Neutrophil (primary cell): ENCODE results near the gene MRTFB.

Source experiments
- H3K27ac ChIP-seq: fragments of 200-600 bp; sonication (generic); 2 replicates; pipeline ENCODE4 v1.5.1; 2016; ENCODE audit warnings: mild to moderate bottlenecking, moderate library complexity
- H3K27me3 ChIP-seq: fragments of 200-600 bp; sonication (generic); 2 replicates; pipeline ENCODE4 v1.6.0; 2016; ENCODE audit warnings: mild to moderate bottlenecking
- H3K36me3 ChIP-seq: fragments of 200-600 bp; sonication (generic); 2 replicates; pipeline ENCODE4 v1.5.1; 2017
- H3K4me1 ChIP-seq, 2 experiments: fragments of 200-600 bp in 1 of 2; sonication (generic) in 1 of 2; 1 replicate in 1 of 2; 2 replicates in 1 of 2; pipeline versions ENCODE4 v1.5.1 to v1.6.1; 2013 to 2016; ENCODE audit warnings: low read depth in 1 of 2, low read length in 1 of 2, mild to moderate bottlenecking in 1 of 2, moderate library complexity in 1 of 2; ENCODE audit not compliant: control insufficient read depth in 1 of 2, insufficient read depth in 1 of 2
- H3K4me3 ChIP-seq, 2 experiments: fragments of 200-600 bp in 1 of 2; sonication (generic) in 1 of 2; 1 replicate in 1 of 2; 2 replicates in 1 of 2; pipeline ENCODE4 v1.5.1; 2013 to 2016; ENCODE audit warnings: low read depth in 1 of 2, low read length in 1 of 2, mild to moderate bottlenecking in 1 of 2, moderate library complexity in 1 of 2
- H3K9me3 ChIP-seq: fragments of 200-600 bp; sonication (generic); 2 replicates; pipeline ENCODE4 v1.5.1; 2016
- TF ChIP-seq, protein P1 (sequence below): fragments of 200-600 bp; sonication (generic); IDR thresholded peaks from 2 replicates; pipeline ENCODE4 v1.5.1; 2016; ENCODE audit warnings: antibody characterized with exemption

MRTFB gene

DNA sequence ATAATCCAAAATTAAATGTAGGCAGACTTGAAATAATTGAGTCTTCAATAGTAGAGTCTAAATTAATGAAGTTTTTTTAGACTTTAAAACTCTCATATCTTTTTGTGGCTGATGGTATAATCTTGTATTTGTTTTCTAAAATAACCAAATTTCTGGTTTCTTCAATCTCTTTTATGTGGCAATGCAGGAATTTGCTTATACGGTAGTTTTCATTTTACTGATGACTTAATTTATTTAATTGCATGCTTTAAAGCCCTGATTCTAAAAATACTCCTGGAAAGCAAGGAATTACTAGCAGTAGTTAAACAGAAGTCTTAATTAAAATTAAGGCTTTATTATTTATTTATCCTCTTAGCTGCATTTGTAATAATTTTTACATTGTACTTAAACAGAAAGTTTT is 15.4 kb downstream of the MRTFB start:
- no peaks in the 10 kb centered on the region for H3K27me3 ChIP-seq
- H3K9me3 ChIP-seq = no peaks in the 10 kb centered on the region
- TF ChIP-seq, protein P1, sequence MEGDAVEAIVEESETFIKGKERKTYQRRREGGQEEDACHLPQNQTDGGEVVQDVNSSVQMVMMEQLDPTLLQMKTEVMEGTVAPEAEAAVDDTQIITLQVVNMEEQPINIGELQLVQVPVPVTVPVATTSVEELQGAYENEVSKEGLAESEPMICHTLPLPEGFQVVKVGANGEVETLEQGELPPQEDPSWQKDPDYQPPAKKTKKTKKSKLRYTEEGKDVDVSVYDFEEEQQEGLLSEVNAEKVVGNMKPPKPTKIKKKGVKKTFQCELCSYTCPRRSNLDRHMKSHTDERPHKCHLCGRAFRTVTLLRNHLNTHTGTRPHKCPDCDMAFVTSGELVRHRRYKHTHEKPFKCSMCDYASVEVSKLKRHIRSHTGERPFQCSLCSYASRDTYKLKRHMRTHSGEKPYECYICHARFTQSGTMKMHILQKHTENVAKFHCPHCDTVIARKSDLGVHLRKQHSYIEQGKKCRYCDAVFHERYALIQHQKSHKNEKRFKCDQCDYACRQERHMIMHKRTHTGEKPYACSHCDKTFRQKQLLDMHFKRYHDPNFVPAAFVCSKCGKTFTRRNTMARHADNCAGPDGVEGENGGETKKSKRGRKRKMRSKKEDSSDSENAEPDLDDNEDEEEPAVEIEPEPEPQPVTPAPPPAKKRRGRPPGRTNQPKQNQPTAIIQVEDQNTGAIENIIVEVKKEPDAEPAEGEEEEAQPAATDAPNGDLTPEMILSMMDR = no peak
- no peak overlapping the region for H3K27ac ChIP-seq
- no peaks in the 10 kb centered on the region for H3K36me3 ChIP-seq
- peaks cover 16 to 23% of the 10 kb centered on the region in 2 experiments for H3K4me1 ChIP-seq
- no peak overlapping the region for H3K4me3 ChIP-seq

DNA sequence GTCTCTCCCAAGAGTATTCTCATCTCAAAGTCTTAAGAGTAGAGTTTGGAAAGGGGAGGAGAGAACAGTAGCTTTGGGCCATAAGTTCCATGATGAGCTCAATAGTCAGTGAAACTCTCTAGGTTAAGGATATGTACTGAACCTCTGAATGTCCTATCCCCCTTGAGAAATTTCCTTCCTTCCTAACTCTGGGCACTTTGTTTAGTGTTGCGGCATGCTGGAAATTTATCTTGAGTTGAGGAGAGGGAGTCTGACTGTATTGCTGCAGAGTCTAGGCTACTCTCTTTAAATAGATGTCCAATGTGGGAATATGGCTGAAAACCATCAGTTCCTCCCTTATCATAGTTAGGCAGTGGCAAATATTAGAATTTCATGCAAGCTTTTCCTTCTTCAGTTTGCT is 16.1 kb downstream of the MRTFB start:
- no peak overlapping the region for H3K4me3 ChIP-seq
- H3K36me3 ChIP-seq = no peaks in the 10 kb centered on the region

DNA sequence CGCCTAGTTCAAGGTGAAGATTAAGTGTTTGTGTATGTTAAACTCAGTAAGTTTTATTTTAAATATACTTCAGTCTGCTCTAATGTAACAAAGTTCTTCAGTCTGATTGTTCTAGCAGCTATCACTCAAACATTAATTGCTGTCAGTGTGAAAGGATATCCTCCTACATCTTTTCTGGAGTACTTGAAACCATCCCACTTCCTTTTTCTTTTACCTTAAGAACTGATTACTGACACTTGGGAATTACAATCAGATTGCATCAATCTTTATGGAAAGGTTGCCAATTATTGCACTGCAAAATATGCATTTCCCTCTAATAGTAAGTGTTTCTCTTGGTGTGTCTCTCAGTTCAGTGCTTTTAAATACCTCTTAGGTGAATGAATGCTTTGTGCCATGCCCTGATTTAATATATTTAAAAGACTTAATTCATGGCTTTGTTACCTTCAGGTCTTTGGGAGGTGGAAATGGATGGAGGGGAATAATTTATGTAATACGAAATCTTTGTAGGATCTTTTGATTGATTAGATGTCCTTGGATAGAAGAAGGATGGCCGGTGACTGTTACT is 16.6 kb downstream of the MRTFB start:
- Histone ChIP-seq H3K27ac (no peak overlapping the region), H3K27me3 (no peaks in the 10 kb centered on the region), H3K9me3 (no peaks in the 10 kb centered on the region), H3K4me3 (no peak overlapping the region), H3K36me3 (no peaks in the 10 kb centered on the region), H3K4me1 (peaks cover 16 to 23% of the 10 kb centered on the region in 2 experiments)
- TF ChIP-seq, protein P1 = no peak

More for the DNA sequence above, 16.1 kb downstream of the MRTFB start:
- Histone ChIP-seq H3K27me3 (no peaks in the 10 kb centered on the region), H3K9me3 (no peaks in the 10 kb centered on the region), H3K27ac (no peak overlapping the region), H3K4me1 (peaks cover 16 to 23% of the 10 kb centered on the region in 2 experiments)
- TF ChIP-seq, protein P1 = no peak

DNA sequence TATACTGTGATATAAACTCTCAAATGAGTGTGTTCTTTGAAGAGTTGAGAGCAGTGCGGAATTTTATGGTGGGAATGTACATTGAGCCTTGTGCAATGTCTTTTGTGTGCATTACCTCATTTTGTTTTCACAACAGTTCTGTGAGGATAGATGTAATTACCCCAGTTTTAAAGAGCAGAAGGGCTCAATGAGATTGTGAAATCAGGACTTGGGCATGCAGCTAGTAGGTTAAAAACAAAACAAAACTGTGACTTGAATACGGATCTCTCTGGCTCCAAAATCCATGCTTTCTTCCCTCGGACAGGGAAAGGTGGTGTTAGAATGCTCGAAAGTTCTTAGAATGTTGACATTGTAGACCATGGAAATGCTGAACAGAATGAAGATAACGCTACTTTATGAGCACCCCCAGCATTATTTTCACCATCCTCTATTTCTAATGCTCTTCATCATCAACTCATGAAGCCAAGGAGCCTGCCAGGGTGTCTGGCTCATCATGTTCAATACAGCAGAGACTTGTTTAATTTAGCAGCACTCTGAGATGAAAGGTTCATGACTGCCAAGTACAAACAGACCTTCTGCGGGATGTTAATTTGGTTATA is 17.1 kb downstream of the MRTFB start:
- peaks cover 16 to 23% of the 10 kb centered on the region in 2 experiments for H3K4me1 ChIP-seq
- no peaks in the 10 kb centered on the region for H3K9me3 ChIP-seq
- no peaks in the 10 kb centered on the region for H3K27me3 ChIP-seq
- TF ChIP-seq, protein P1 = no peak
- no peak overlapping the region for H3K4me3 ChIP-seq
- H3K27ac ChIP-seq = no peak overlapping the region
- H3K36me3 ChIP-seq = no peaks in the 10 kb centered on the region

DNA sequence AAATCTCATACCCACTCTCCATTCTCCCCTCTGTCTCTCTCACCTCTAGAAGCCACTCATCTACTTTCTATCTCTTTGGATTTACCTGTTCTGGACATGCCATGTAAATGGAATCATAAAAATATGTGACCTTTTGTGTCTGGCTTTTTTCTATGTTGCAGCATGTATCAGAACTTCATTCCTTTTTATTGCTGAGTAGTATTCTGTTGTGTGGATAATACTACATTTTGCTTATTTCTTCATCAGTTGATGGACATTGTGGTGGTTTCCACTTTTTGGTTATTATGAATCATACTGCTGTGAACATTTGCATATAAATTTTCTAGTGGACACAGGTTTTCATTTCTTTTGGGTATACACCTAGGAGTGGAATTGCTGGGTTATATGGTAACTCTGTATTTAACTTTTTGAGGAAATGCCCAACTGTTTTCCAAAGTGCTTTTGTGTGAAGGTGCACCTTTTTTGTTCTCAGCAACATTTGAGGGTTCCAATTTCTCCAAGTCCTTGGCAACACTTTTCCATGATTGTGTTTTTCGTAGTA is 18.2 kb downstream of the MRTFB start:
- Histone ChIP-seq H3K27me3 (no peaks in the 10 kb centered on the region), H3K9me3 (no peaks in the 10 kb centered on the region), H3K4me1 (peaks cover 16 to 23% of the 10 kb centered on the region in 2 experiments), H3K36me3 (no peaks in the 10 kb centered on the region), H3K27ac (no peak overlapping the region), H3K4me3 (no peak overlapping the region)
- TF ChIP-seq, protein P1 = no peak
